WTC11 (cell line): ENCODE measurements around the gene GALNT13. TPM values are rescaled to one million over a fixed set of nuclear protein-coding genes. Genes with fewer than 3 reads are reported as not detected.
A peak's percentile ranks its signal among the peaks of the same experiment; 100 is the strongest.

ENCODE experiments used
- ATAC-seq: fragments of 200-7000 bp; cut with Tn5 transposase; 2 replicates; pipeline ENCODE4 v1.10.0; 2021; ENCODE audit warnings: mild to moderate bottlenecking, moderate library complexity
- CTCF ChIA-PET: fragments of 300-600 bp; sonication (Branson Sonifier 250); formaldehyde crosslinking; loops from one replicate; lab custom pipeline; 2021; ENCODE audit warnings: antibody characterized with exemption; lab: Charles Lee
- POLR2A ChIA-PET: fragments of 350-600 bp; sonication (Branson Sonifier 250); formaldehyde crosslinking; loops from one replicate; lab custom pipeline; 2021; ENCODE audit warnings: antibody characterized with exemption; lab: Charles Lee
- DNase-seq: peaks from one replicate; pipeline ENCODE4 v3.0.0; 2021; ENCODE audit warnings: low spot score
- H3K27ac Mint-ChIP-seq: 2 replicates; pipeline ENCODE4 v1.8.0; 2021; ENCODE audit warnings: mixed read lengths
- H3K27me3 Mint-ChIP-seq: 2 replicates; pipeline ENCODE4 v1.8.0; 2021; ENCODE audit warnings: low read depth, mild to moderate bottlenecking, moderate library complexity, mixed read lengths
- H3K36me3 Mint-ChIP-seq: 2 replicates; pipeline ENCODE4 v1.8.0; 2021; ENCODE audit warnings: mixed read lengths
- H3K4me1 Mint-ChIP-seq: 2 replicates; pipeline ENCODE4 v1.8.0; 2022; ENCODE audit warnings: mixed read lengths
- H3K4me3 Mint-ChIP-seq: 2 replicates; pipeline ENCODE4 v1.8.0; 2021; ENCODE audit warnings: mild to moderate bottlenecking, moderate library complexity, mixed read lengths
- H3K9me3 Mint-ChIP-seq: 2 replicates; pipeline ENCODE4 v1.8.0; 2021; ENCODE audit warnings: mixed read lengths
- ATF1 ChIP-seq: sonication (generic); formaldehyde crosslinking; IDR thresholded peaks from 2 replicates; pipeline ENCODE4 v1.8.1; 2023; ENCODE audit warnings: mild to moderate bottlenecking, moderate library complexity, missing genetic modification reagents
- ATF2 ChIP-seq: sonication (generic); formaldehyde crosslinking; IDR thresholded peaks from 2 replicates; pipeline ENCODE4 v1.8.1; 2022; ENCODE audit warnings: low read depth, missing genetic modification reagents, borderline replicate concordance
- ATF3 ChIP-seq: sonication (generic); formaldehyde crosslinking; conservative IDR thresholded peaks from 2 replicates; pipeline ENCODE4 v1.8.1; 2022; ENCODE audit warnings: mild to moderate bottlenecking, missing genetic modification reagents
- ATF6 ChIP-seq: sonication (generic); formaldehyde crosslinking; IDR thresholded peaks from 2 replicates; pipeline ENCODE4 v1.8.1; 2023; ENCODE audit warnings: mild to moderate bottlenecking, missing genetic modification reagents
- CBFB ChIP-seq: sonication (generic); formaldehyde crosslinking; IDR thresholded peaks from 2 replicates; pipeline ENCODE4 v1.8.1; 2022; ENCODE audit warnings: mild to moderate bottlenecking, low read depth, missing genetic modification reagents
- CREB1 ChIP-seq: sonication (generic); formaldehyde crosslinking; IDR thresholded peaks from 2 replicates; pipeline ENCODE4 v1.8.0; 2023; ENCODE audit warnings: mild to moderate bottlenecking, missing genetic modification reagents
- EMX1 ChIP-seq: fragments of 250-450 bp; sonication (Bioruptor Pico); IDR thresholded peaks from 2 replicates; pipeline ENCODE4 v1.8.0; 2021; ENCODE audit warnings: mild to moderate bottlenecking
- FOXJ3 ChIP-seq: sonication (generic); formaldehyde crosslinking; IDR thresholded peaks from 2 replicates; pipeline ENCODE4 v1.9.0; 2021; ENCODE audit warnings: missing genetic modification reagents, mild to moderate bottlenecking, borderline replicate concordance
- FOXP4 ChIP-seq: sonication (generic); formaldehyde crosslinking; IDR thresholded peaks from 2 replicates; pipeline ENCODE4 v1.8.0; 2022; ENCODE audit warnings: mild to moderate bottlenecking, missing genetic modification reagents
- GRHL2 ChIP-seq: fragments of 250-450 bp; sonication (Bioruptor Pico); IDR thresholded peaks from 2 replicates; pipeline ENCODE4 v1.8.0; 2022; ENCODE audit warnings: mild to moderate bottlenecking, moderate library complexity; ENCODE audit not compliant: insufficient replicate concordance, severe bottlenecking
- JAZF1 ChIP-seq: fragments of 250-450 bp; sonication (Bioruptor Pico); IDR thresholded peaks from 2 replicates; pipeline ENCODE4 v1.9.0; 2021; ENCODE audit warnings: moderate library complexity, mild to moderate bottlenecking, inconsistent platforms
- MXD4 ChIP-seq: fragments of 250-450 bp; sonication (Bioruptor Pico); IDR thresholded peaks from 2 replicates; pipeline ENCODE4 v1.8.0; 2021; ENCODE audit warnings: mild to moderate bottlenecking, moderate library complexity, borderline replicate concordance
- NFATC4 ChIP-seq: fragments of 250-450 bp; sonication (Bioruptor Pico); IDR thresholded peaks from 2 replicates; pipeline ENCODE4 v1.9.0; 2021; ENCODE audit warnings: mild to moderate bottlenecking
- NFE2L1 ChIP-seq: sonication (generic); formaldehyde crosslinking; IDR thresholded peaks from 2 replicates; pipeline ENCODE4 v1.8.1; 2023; ENCODE audit warnings: missing genetic modification reagents
- NFYB ChIP-seq: sonication (generic); formaldehyde crosslinking; conservative IDR thresholded peaks from 2 replicates; pipeline ENCODE4 v1.8.0; 2022; ENCODE audit warnings: low read depth, missing genetic modification reagents
- PREB ChIP-seq: sonication (generic); formaldehyde crosslinking; IDR thresholded peaks from 2 replicates; pipeline ENCODE4 v1.8.1; 2022; ENCODE audit warnings: mild to moderate bottlenecking, missing genetic modification reagents, moderate library complexity, borderline replicate concordance
- STAT6 ChIP-seq: sonication (generic); formaldehyde crosslinking; conservative IDR thresholded peaks from 2 replicates; pipeline ENCODE4 v1.8.1; 2023; ENCODE audit warnings: mild to moderate bottlenecking, low read depth, missing genetic modification reagents, moderate library complexity
- TCF7 ChIP-seq: sonication (generic); formaldehyde crosslinking; IDR thresholded peaks from 2 replicates; pipeline ENCODE4 v1.8.0; 2022; ENCODE audit warnings: mild to moderate bottlenecking, low read depth, missing genetic modification reagents, moderate library complexity
- TEAD1 ChIP-seq: sonication (generic); formaldehyde crosslinking; IDR thresholded peaks from 2 replicates; pipeline ENCODE4 v1.8.0; 2022; ENCODE audit warnings: mild to moderate bottlenecking, missing genetic modification reagents
- ZBTB43 ChIP-seq: sonication (generic); formaldehyde crosslinking; IDR thresholded peaks from 2 replicates; pipeline ENCODE4 v1.8.1; 2023; ENCODE audit warnings: mild to moderate bottlenecking, missing genetic modification reagents
- ZNF232 ChIP-seq: sonication (generic); formaldehyde crosslinking; IDR thresholded peaks from 2 replicates; pipeline ENCODE4 v1.8.0; 2022; ENCODE audit warnings: mild to moderate bottlenecking, missing genetic modification reagents
- ZNF512 ChIP-seq: sonication (generic); formaldehyde crosslinking; IDR thresholded peaks from 2 replicates; pipeline ENCODE4 v1.8.1; 2022; ENCODE audit warnings: missing genetic modification reagents, borderline replicate concordance
- total RNA-seq: library from RNA; stranded (reverse); gene quantifications from 3 replicates; pipeline ENCODE4 v1.2.3, GENCODE V29; 2021

Gene GALNT13
- total RNA-seq, 1 experiment from 2014 or later: 9.9 TPM

GRCh38 chr2:153891051-153891450 lies 19.3 kb downstream of the GALNT13 start:
- H3K27ac Mint-ChIP-seq: peak overlapping the region; percentile 85; the same call in 1 of the 2 replicates
- no peak for DNase-seq
- TF ChIP-seq TCF7 (CRISPR knock-in tag) (no peak), EMX1 (CRISPR knock-in tag) (no peak), ZNF232 (CRISPR knock-in tag) (no peak), NFYB (CRISPR knock-in tag) (no peak), NFE2L1 (CRISPR knock-in tag) (no peak), ATF1 (CRISPR knock-in tag) (no peak), CREB1 (no peak), FOXJ3 (CRISPR knock-in tag) (no peak), ATF3 (CRISPR knock-in tag) (no peak), GRHL2 (CRISPR knock-in tag) (no peak), TEAD1 (CRISPR knock-in tag) (no peak)
- TF ChIP-seq, all 79 proteins: peak for 0
- ChIA-PET CTCF (interaction anchor here (0.8 to 1.5 kb wide), 5 partner anchors 18 to 120 kb away, joined by 3 to 10 read pairs (median 3); partner anchors contain the start of gene GALNT13), POLR2A (interaction anchor here (0.6 kb wide), 1 partner anchor 74 kb away, joined by 3 read pairs; no protein-coding TSS in a partner anchor)
- Mint-ChIP-seq H3K27me3 (no peaks in the 10 kb centered on the region), H3K4me1 (peaks cover 24% of the 10 kb centered on the region), H3K4me3 (no peak overlapping the region), H3K36me3 (no peaks in the 10 kb centered on the region), H3K9me3 (peaks cover 6% of the 10 kb centered on the region; the same call in 1 of the 2 replicates)
- no peak for ATAC-seq

- ATAC-seq: no peak
- TF ChIP-seq STAT6: no peak
- no peak for TF ChIP-seq ZBTB43 (CRISPR knock-in tag)
- no peak for TF ChIP-seq ATF2 (CRISPR knock-in tag)
- no peak for TF ChIP-seq CBFB (CRISPR knock-in tag)
- no peak for TF ChIP-seq MXD4
- no peak for TF ChIP-seq ZNF512 (CRISPR knock-in tag)
- no peak for TF ChIP-seq JAZF1
- TF ChIP-seq NFATC4 (CRISPR knock-in tag): no peak
- no peak for TF ChIP-seq ATF6 (CRISPR knock-in tag)
- TF ChIP-seq PREB: no peak
- no peak for TF ChIP-seq FOXP4 (CRISPR knock-in tag)
- no peak for TF ChIP-seq GRHL2 (CRISPR knock-in tag)
These were observed 41.2 kb downstream of the GALNT13 start for GRCh38 chr2:153912798-153913396.

More at GRCh38 chr2:153912798-153913396, 41.2 kb downstream of the GALNT13 start:
- H3K9me3 Mint-ChIP-seq: peaks cover 24% of the 10 kb centered on the region
- peaks cover 7% of the 10 kb centered on the region for H3K36me3 Mint-ChIP-seq
- H3K27me3 Mint-ChIP-seq: no peaks in the 10 kb centered on the region
- H3K4me3 Mint-ChIP-seq: no peak overlapping the region
- no peak for DNase-seq
- no peaks in the 10 kb centered on the region for H3K4me1 Mint-ChIP-seq
- ChIA-PET CTCF (no interaction called here), POLR2A (interaction anchor here (1.1 kb wide), 1 partner anchor 42 kb away, joined by 3 read pairs; no protein-coding TSS in a partner anchor)
- H3K27ac Mint-ChIP-seq: no peak overlapping the region
